WERI-Rb-1 (cell line): ENCODE measurements around the gene SGSM1.

Experiments used
- DNase-seq: peaks from one replicate; pipeline ENCODE4 v3.0.0-alpha.2; 2020
- H3K27ac ChIP-seq: fragments of 250-450 bp; sonication (Bioruptor Pico); 2 replicates; pipeline ENCODE4 v1.5.1; 2020; ENCODE audit warnings: mild to moderate bottlenecking, moderate library complexity
- H3K27me3 ChIP-seq: fragments of 250-450 bp; sonication (Bioruptor Pico); 2 replicates; pipeline ENCODE4 v1.5.1; 2021; ENCODE audit warnings: mild to moderate bottlenecking, low read depth, moderate library complexity; ENCODE audit not compliant: insufficient read depth, severe bottlenecking
- H3K36me3 ChIP-seq: fragments of 250-450 bp; sonication (Bioruptor Pico); 2 replicates; pipeline ENCODE4 v1.5.1; 2020; ENCODE audit warnings: mild to moderate bottlenecking, moderate library complexity
- H3K4me3 ChIP-seq: 2 replicates; pipeline ENCODE4 v1.5.1; 2011; ENCODE audit warnings: low read depth, mild to moderate bottlenecking, control low read depth, low read length
- H3K9me3 ChIP-seq: fragments of 250-450 bp; sonication (Bioruptor Pico); 2 replicates; pipeline ENCODE4 v1.5.1; 2021; ENCODE audit warnings: mild to moderate bottlenecking, moderate library complexity; ENCODE audit not compliant: severe bottlenecking
- TF ChIP-seq, protein P1 (sequence below): IDR thresholded peaks from 2 replicates; pipeline ENCODE4 v1.5.1; 2011; ENCODE audit warnings: low read depth, mild to moderate bottlenecking, control low read depth, inconsistent platforms, low read length

Gene SGSM1

DNA sequence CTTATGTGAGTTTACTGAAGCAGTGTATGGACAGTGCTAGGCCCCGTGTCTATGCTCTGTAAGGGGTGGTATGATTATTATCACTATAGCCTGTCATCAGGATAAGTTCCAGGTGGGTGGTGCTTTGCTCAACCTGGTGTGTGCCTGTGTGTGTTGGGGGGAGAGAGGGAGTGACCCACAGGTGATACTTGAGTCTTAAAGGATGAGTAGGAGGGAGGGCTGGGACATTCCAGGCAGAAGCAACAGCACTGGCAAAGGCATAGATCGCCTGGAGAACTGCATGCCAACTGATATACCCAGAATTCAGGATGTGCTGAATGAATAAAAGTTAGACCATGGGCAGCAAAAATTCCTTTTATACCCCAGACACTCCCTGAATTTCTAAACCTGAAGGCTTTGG is 151.0 kb downstream of the SGSM1 start:
- H3K27me3 ChIP-seq = no peaks in the 10 kb centered on the region
- H3K4me3 ChIP-seq = no peak overlapping the region
- no peak for DNase-seq
- no peak overlapping the region for H3K27ac ChIP-seq
- TF ChIP-seq, protein P1, sequence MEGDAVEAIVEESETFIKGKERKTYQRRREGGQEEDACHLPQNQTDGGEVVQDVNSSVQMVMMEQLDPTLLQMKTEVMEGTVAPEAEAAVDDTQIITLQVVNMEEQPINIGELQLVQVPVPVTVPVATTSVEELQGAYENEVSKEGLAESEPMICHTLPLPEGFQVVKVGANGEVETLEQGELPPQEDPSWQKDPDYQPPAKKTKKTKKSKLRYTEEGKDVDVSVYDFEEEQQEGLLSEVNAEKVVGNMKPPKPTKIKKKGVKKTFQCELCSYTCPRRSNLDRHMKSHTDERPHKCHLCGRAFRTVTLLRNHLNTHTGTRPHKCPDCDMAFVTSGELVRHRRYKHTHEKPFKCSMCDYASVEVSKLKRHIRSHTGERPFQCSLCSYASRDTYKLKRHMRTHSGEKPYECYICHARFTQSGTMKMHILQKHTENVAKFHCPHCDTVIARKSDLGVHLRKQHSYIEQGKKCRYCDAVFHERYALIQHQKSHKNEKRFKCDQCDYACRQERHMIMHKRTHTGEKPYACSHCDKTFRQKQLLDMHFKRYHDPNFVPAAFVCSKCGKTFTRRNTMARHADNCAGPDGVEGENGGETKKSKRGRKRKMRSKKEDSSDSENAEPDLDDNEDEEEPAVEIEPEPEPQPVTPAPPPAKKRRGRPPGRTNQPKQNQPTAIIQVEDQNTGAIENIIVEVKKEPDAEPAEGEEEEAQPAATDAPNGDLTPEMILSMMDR = no peak
- no peaks in the 10 kb centered on the region for H3K9me3 ChIP-seq
- H3K36me3 ChIP-seq = no peaks in the 10 kb centered on the region; the same call in 1 of the 2 replicates

DNA sequence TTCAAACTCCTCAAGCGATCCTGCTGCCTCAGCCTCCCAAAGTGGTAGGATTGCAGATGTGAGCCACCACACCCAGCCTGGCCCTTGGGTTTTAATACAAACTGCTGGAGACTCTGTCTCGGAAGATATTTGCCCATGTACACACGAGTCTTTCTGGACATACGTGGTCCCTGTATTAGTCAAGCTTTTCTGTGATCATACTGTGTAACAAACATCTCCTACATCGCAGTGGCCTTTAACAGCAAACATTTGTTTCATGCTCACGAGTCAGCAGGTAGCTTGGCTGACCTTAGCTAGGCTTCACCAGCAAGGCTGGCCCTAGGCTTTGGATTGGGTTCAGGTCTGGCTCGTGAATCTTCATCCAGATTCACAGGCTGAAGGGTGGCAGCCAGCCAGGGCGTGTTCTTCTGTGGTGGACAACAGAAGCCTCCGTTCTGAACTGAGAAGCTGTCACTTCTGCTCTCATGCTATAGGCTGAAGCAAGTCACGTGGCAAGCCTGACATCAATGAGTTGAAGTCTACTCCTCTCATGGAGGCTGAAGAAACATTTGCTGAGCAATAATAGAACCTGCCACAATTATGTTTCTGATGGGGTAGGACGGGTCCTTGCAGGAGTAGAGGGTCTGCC is 155.3 kb downstream of the SGSM1 start:
- Histone ChIP-seq H3K9me3 (no peaks in the 10 kb centered on the region), H3K27me3 (no peaks in the 10 kb centered on the region), H3K4me3 (no peak overlapping the region), H3K36me3 (no peaks in the 10 kb centered on the region; the same call in 1 of the 2 replicates), H3K27ac (no peak overlapping the region)
- TF ChIP-seq, protein P1 = no peak
- DNase-seq = no peak

DNA sequence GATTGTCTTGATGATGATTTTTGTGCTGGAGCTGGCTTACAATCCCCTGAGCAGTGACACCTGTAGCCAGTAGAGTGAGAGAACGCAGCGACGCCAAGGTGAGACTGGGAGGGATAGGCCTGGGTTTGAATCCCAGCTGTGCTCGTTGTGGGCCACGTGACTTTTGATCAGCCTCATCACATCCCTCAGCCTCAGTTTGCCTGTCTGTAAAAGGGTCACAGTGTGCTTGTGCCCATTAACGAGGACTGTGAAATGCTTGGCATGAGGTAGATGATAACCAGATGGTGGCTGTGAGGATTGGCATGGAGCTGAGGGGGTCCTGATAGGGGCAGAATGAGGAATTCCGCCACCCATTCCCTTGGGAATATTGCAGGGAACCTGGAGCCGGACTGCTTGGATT is 156.1 kb downstream of the SGSM1 start:
- TF ChIP-seq, protein P1 = no peak
- no peak overlapping the region for H3K27ac ChIP-seq
- H3K4me3 ChIP-seq = no peak overlapping the region

DNA sequence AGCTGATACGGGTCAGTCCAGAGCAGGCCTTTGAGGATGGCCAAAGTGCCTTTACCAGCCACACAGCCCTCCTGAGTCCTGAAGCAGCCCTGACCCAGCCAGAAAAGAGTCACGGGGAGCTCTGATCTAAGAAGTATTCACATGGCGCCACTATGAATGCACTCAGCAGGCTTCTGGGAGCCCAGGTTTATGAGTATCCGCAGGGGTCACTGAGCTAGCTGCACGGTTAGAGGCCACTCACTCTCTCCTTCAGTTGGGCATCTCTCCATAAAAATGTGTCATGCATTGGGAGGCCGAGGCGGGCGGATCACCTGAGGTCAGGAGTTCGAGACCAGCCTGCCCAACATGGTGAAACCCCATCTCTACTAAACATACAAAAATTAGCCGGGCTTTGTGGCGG is 156.8 kb downstream of the SGSM1 start:
- H3K27ac ChIP-seq = no peak overlapping the region
- H3K9me3 ChIP-seq = no peaks in the 10 kb centered on the region
- TF ChIP-seq, protein P1 = no peak
- H3K4me3 ChIP-seq = no peak overlapping the region
- no peak for DNase-seq
- no peaks in the 10 kb centered on the region for H3K27me3 ChIP-seq
- no peaks in the 10 kb centered on the region; the same call in 1 of the 2 replicates for H3K36me3 ChIP-seq

More for the DNA sequence above, 156.1 kb downstream of the SGSM1 start:
- Histone ChIP-seq H3K27me3 (no peaks in the 10 kb centered on the region), H3K9me3 (no peaks in the 10 kb centered on the region), H3K36me3 (no peaks in the 10 kb centered on the region; the same call in 1 of the 2 replicates)
- no peak for DNase-seq

DNA sequence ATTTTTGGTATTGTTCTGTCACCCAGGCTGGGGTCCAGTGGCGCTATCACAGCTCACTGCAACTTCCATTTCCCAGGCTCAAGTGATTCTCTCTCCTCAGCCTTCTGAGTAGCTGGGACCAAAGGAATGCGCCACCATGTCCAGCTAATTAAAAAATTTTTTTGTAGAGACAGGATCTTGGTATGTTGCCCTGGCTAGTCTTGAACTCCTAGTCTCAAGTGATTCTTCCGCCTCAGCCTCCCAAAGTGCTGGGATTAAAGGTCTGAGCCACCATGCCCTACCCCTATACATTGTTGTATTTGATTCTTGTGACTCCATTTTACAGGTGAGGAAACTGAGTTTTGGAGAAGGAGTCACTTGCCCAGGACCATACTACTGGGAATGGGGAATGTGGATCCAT is 158.4 kb downstream of the SGSM1 start:
- no peak overlapping the region for H3K4me3 ChIP-seq
- DNase-seq = no peak
- no peaks in the 10 kb centered on the region for H3K9me3 ChIP-seq
- TF ChIP-seq, protein P1 = no peak
- H3K27ac ChIP-seq = no peak overlapping the region
- H3K36me3 ChIP-seq = no peaks in the 10 kb centered on the region; the same call in 1 of the 2 replicates
- H3K27me3 ChIP-seq = no peaks in the 10 kb centered on the region
